ENCODE data around the gene PPP1R37.
"Not testable (repeated sequence)": the region's sequence is repeated elsewhere in the genome, so short reads cannot be mapped to it uniquely, and the experiment has no call there.

PPP1R37 gene

GRCh38 chr19:45098521-45099466 lies 5.8 kb downstream of the PPP1R37 start:
- WGBS = 60% methylated on average over 15 of the region's 15 CpGs
- no peaks in the 10 kb centered on the region for H3K9me3 ChIP-seq (ENCODE audit: insufficient read depth, low read depth, low read length)
- H3K36me3 ChIP-seq (ENCODE audit: insufficient read depth, low read length) = peaks cover 5% of the 10 kb centered on the region; the same call in 1 of the 2 replicates
- no peak overlapping the region; the same call in 1 of the 2 replicates for H3K27ac ChIP-seq (ENCODE audit: low read depth, low read length)
- no peaks in the 10 kb centered on the region for H3K27me3 ChIP-seq (ENCODE audit: insufficient read depth, low read length)
- H3K9ac ChIP-seq (ENCODE audit: low read depth, low read length) = no peak overlapping the region; the same call in 1 of the 2 replicates
- no peak overlapping the region for H3K4me3 ChIP-seq (ENCODE audit: low read length)
- H3K4me1 ChIP-seq (ENCODE audit: insufficient read depth, low read length) = peaks cover 47% of the 10 kb centered on the region

- peaks cover 49% of the 10 kb centered on the region for H3K4me1 ChIP-seq (ENCODE audit: insufficient read depth, low read length)
- H3K9me3 ChIP-seq (ENCODE audit: insufficient read depth, low read depth, low read length) = no peaks in the 10 kb centered on the region
- WGBS = 81% methylated on average over 25 of the region's 25 CpGs
- no peak overlapping the region for H3K4me3 ChIP-seq (ENCODE audit: low read length)
- peak overlapping the region; percentile 28; the same call in 1 of the 2 replicates for H3K27ac ChIP-seq (ENCODE audit: low read depth, low read length)
- peaks cover 5% of the 10 kb centered on the region; the same call in 1 of the 2 replicates for H3K36me3 ChIP-seq (ENCODE audit: insufficient read depth, low read length)
- no peaks in the 10 kb centered on the region for H3K27me3 ChIP-seq (ENCODE audit: insufficient read depth, low read length)
- H3K9ac ChIP-seq (ENCODE audit: low read depth, low read length) = peak overlapping the region; percentile 47
These were observed 6.7 kb downstream of the PPP1R37 start for GRCh38 chr19:45099467-45100191.

DNA sequence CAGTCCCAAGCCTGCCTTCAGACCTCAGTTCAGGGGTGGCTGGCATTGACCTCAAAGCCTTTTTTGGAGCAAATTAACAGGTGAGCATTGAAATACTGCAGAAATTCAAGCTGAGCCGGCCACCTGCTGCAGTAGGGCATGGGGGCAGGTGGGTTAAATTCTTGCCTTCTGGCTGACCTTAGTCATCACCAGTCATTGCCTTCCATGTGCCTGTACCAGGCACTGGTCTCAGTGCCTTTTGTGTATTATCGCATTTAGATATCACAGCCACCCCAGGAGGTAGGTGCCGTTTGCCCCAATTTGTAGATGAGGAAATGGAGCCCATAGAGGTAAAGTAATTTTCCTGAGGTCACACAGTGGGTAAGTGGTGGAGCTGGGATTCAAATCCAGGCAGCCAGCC lies 7.2 kb downstream of the PPP1R37 start:
- Histone ChIP-seq H3K9me3 (ENCODE audit: insufficient read depth, low read depth, low read length) (no peaks in the 10 kb centered on the region), H3K27ac (ENCODE audit: low read depth, low read length) (no peak overlapping the region), H3K4me1 (ENCODE audit: insufficient read depth, low read length) (peaks cover 49% of the 10 kb centered on the region), H3K4me3 (ENCODE audit: low read length) (no peak overlapping the region), H3K9ac (ENCODE audit: low read depth, low read length) (peak overlapping the region; percentile 47), H3K36me3 (ENCODE audit: insufficient read depth, low read length) (peaks cover 5% of the 10 kb centered on the region; the same call in 1 of the 2 replicates), H3K27me3 (ENCODE audit: insufficient read depth, low read length) (no peaks in the 10 kb centered on the region)
- WGBS = 85% methylated on average over 3 of the region's 3 CpGs

DNA sequence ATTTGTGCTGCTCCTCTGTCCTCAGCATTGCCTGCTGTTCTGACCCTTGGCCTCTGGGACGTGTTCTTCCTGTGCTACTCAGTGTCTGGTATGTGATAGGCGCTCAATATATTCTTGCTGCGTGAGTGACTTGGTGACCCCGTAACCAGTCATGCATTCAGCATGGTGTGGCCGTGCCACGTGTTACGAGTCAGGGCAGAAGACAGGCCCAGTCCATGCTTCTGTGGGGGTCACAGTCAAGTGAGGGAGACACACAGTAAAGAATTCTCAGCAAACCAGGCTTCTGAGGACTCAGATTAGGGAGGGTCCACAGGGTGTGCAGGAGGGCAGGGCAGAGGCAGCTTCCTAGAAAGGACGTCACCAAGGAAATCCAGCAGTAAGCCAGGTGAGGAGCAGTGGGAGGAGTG lies 7.9 kb downstream of the PPP1R37 start:
- Histone ChIP-seq H3K27me3 (ENCODE audit: insufficient read depth, low read length) (no peaks in the 10 kb centered on the region), H3K4me3 (ENCODE audit: low read length) (no peak overlapping the region), H3K27ac (ENCODE audit: low read depth, low read length) (no peak overlapping the region), H3K9ac (ENCODE audit: low read depth, low read length) (no peak overlapping the region; the same call in 1 of the 2 replicates), H3K36me3 (ENCODE audit: insufficient read depth, low read length) (peaks cover 5% of the 10 kb centered on the region; the same call in 1 of the 2 replicates), H3K9me3 (ENCODE audit: insufficient read depth, low read depth, low read length) (no peaks in the 10 kb centered on the region), H3K4me1 (ENCODE audit: insufficient read depth, low read length) (peaks cover 49% of the 10 kb centered on the region)
- WGBS = 93% methylated on average over 8 of the region's 8 CpGs

GRCh38 chr19:45101806-45102205 lies 8.8 kb downstream of the PPP1R37 start:
- no peaks in the 10 kb centered on the region for H3K27me3 ChIP-seq (ENCODE audit: insufficient read depth, low read length)
- no peaks in the 10 kb centered on the region for H3K9me3 ChIP-seq (ENCODE audit: insufficient read depth, low read depth, low read length)
- peaks cover 5% of the 10 kb centered on the region; the same call in 1 of the 2 replicates for H3K36me3 ChIP-seq (ENCODE audit: insufficient read depth, low read length)
- H3K4me3 ChIP-seq (ENCODE audit: low read length) = no peak overlapping the region
- no peak overlapping the region for H3K27ac ChIP-seq (ENCODE audit: low read depth, low read length)
- peaks cover 49% of the 10 kb centered on the region for H3K4me1 ChIP-seq (ENCODE audit: insufficient read depth, low read length)
- WGBS = 90% methylated on average over 8 of the region's 8 CpGs
- H3K9ac ChIP-seq (ENCODE audit: low read depth, low read length) = no peak overlapping the region; the same call in 1 of the 2 replicates

DNA sequence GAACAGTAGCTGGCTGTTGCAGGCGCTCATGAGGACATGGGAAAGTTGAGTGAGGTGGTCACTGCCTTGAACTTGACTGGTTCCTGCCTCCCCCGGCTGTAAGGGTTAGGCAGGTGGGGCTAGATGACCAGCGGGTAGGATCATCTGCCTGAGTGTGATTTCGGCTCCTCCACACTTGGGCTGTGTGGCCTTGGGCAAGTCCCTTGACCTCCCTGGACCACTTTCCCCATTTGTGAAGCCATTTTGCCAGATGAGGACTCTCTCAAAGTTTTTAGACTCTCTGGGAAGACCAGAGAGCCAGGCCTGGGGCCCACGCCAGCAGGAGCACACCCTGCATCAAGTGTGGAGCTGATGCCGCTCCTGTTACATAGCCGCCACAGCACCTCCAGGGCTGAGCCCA lies 9.5 kb downstream of the PPP1R37 start:
- Histone ChIP-seq H3K9ac (ENCODE audit: low read depth, low read length) (no peak overlapping the region; the same call in 1 of the 2 replicates), H3K36me3 (ENCODE audit: insufficient read depth, low read length) (peaks cover 5% of the 10 kb centered on the region; the same call in 1 of the 2 replicates), H3K4me1 (ENCODE audit: insufficient read depth, low read length) (peaks cover 46% of the 10 kb centered on the region), H3K9me3 (ENCODE audit: insufficient read depth, low read depth, low read length) (no peaks in the 10 kb centered on the region), H3K4me3 (ENCODE audit: low read length) (no peak overlapping the region), H3K27ac (ENCODE audit: low read depth, low read length) (no peak overlapping the region), H3K27me3 (ENCODE audit: insufficient read depth, low read length) (no peaks in the 10 kb centered on the region)
- WGBS = 93% methylated on average over 7 of the region's 7 CpGs

- H3K36me3 ChIP-seq (ENCODE audit: insufficient read depth, low read length) = peaks cover 5% of the 10 kb centered on the region; the same call in 1 of the 2 replicates
- no peak overlapping the region for H3K9ac ChIP-seq (ENCODE audit: low read depth, low read length)
- no peak overlapping the region for H3K4me3 ChIP-seq (ENCODE audit: low read length)
- H3K9me3 ChIP-seq (ENCODE audit: insufficient read depth, low read depth, low read length) = no peaks in the 10 kb centered on the region
- 57% methylated on average over 15 of the region's 15 CpGs for WGBS
- no peaks in the 10 kb centered on the region for H3K27me3 ChIP-seq (ENCODE audit: insufficient read depth, low read length)
- no peak overlapping the region for H3K27ac ChIP-seq (ENCODE audit: low read depth, low read length)
- peaks cover 39% of the 10 kb centered on the region for H3K4me1 ChIP-seq (ENCODE audit: insufficient read depth, low read length)
These were observed 10.2 kb downstream of the PPP1R37 start for GRCh38 chr19:45103156-45103507.

DNA sequence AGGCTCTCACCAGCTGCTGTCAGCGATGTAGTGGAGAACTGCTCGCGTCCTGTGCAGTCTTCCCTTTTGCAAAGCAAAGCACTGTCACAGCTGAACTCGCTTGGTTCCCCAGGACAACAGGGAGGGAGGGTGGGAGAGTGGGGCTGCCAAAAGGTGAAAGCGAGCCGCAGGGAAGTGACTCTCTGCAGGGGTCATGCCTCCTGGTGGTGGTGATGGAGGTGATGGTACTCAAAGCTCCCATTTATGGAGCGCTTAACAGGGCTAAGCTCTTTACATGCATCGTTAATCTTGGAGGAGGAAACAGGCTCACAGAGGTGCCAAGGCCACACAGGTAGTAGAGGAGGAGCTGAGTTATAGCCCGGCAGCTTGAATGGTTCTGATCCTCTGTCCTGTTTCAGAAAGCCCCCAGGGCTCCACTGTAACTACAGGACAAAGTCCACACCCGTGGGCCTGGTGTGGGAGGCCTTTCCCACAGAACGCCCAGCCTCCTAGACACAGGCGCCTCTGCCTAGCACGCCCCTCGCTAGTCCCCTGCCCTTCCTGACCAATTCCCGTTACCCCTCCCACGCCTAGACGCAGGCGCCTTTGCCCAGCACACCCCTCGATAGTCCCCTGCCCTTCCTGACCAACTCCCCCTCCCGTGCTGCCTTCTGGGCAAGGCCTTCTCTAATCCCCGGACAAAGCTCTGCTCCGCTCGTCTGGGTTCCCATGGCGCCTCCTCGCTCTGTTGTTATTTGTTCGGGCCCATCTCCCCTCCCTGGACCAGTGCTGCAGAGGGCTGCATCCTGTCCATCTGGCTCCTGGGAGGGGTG lies 10.7 kb downstream of the PPP1R37 start:
- H3K36me3 ChIP-seq (ENCODE audit: insufficient read depth, low read length) = peaks cover 5% of the 10 kb centered on the region; the same call in 1 of the 2 replicates
- H3K27me3 ChIP-seq (ENCODE audit: insufficient read depth, low read length) = no peaks in the 10 kb centered on the region
- H3K4me3 ChIP-seq (ENCODE audit: low read length) = no peak overlapping the region
- H3K4me1 ChIP-seq (ENCODE audit: insufficient read depth, low read length) = peaks cover 34% of the 10 kb centered on the region
- WGBS = 50% methylated on average over 26 of the region's 26 CpGs
- no peaks in the 10 kb centered on the region for H3K9me3 ChIP-seq (ENCODE audit: insufficient read depth, low read depth, low read length)
- H3K27ac ChIP-seq (ENCODE audit: low read depth, low read length) = no peak overlapping the region
- no peak overlapping the region for H3K9ac ChIP-seq (ENCODE audit: low read depth, low read length)

GRCh38 chr19:45104658-45105349 lies 11.8 kb downstream of the PPP1R37 start:
- Histone ChIP-seq H3K9ac (ENCODE audit: low read depth, low read length) (no peak overlapping the region), H3K27ac (ENCODE audit: low read depth, low read length) (no peak overlapping the region), H3K27me3 (ENCODE audit: insufficient read depth, low read length) (no peaks in the 10 kb centered on the region), H3K4me3 (ENCODE audit: low read length) (no peak overlapping the region), H3K36me3 (ENCODE audit: insufficient read depth, low read length) (peaks cover 5% of the 10 kb centered on the region; the same call in 1 of the 2 replicates), H3K4me1 (ENCODE audit: insufficient read depth, low read length) (peaks cover 24% of the 10 kb centered on the region), H3K9me3 (ENCODE audit: insufficient read depth, low read depth, low read length) (no peaks in the 10 kb centered on the region)
- 92% methylated on average over 16 of the region's 16 CpGs for WGBS

DNA sequence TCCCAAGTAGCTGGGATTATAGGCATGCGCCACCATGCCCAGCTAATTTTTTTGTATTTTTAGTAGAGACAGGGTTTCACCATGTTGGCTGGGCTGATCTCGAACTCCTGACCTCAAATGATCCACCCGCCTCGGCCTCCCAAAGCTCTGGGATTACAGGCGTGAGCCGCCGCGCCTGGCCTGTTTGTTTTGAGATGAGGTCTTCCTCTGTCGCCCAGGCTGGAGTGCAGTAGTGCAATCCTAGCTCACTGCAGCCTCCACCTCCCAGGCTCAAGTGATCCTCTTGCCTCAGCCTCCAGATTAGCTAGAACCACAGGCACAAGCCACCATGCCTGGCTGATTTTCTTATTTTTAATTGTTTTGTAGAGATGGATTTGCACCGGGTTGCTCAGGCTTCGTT lies 13.4 kb downstream of the PPP1R37 start:
- 98% methylated on average over 11 of the region's 11 CpGs for WGBS
- H3K9me3 ChIP-seq (ENCODE audit: insufficient read depth, low read depth, low read length); H3K36me3 ChIP-seq (ENCODE audit: insufficient read depth, low read length); H3K9ac ChIP-seq (ENCODE audit: low read depth, low read length); H3K27me3 ChIP-seq (ENCODE audit: insufficient read depth, low read length); H3K27ac ChIP-seq (ENCODE audit: low read depth, low read length); H3K4me3 ChIP-seq (ENCODE audit: low read length): not testable (repeated sequence)
- peaks cover 17% of the 10 kb centered on the region for H3K4me1 ChIP-seq (ENCODE audit: insufficient read depth, low read length)
